ENCODE results near the gene SMURF2.

DNA sequence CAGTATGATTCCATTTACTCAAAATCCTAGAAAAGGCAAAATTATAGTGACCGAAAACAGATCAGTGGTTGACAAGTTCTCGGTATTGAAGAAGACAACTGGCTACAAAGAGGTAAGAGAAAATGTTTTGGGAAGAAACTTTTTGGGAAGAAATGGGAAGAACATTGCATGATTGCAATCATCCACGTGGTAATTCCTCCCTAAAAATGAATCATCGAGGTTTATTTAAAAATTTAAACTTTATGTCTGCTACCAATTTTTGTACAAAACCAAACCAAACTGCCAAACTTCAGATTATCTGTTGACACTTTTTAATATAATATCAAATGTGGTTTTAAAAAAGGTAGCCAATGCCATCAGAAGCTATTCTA lies 8.1 kb downstream of the SMURF2 start:
- TF ChIP-seq SUZ12 (IDR thresholded peaks at IDR 0.05; ENCODE audit: extremely low read depth, insufficient read depth, insufficient read length) (no peak), YY1 (IDR thresholded peaks at IDR 0.05; ENCODE audit: insufficient read depth, insufficient read length) (no peak), ZNF274 (IDR thresholded peaks at IDR 0.05; ENCODE audit: low read depth, low read length) (no peak)

Data from NT2/D1 (cell line).